IgD-negative memory B cell (primary cell): ENCODE measurements around the gene COL8A1. TPM values are rescaled to one million over a fixed set of nuclear protein-coding genes. Genes with fewer than 3 reads are reported as not detected.
"Not testable (repeated sequence)": the region's sequence is repeated elsewhere in the genome, so short reads cannot be mapped to it uniquely, and the experiment has no call there.

Experiments
- H3K27ac Mint-ChIP-seq, 3 donors: one replicate each; pipeline ENCODE4 v1.8.0; 2020 to 2022; ENCODE audit warnings: mild to moderate bottlenecking in 3 of 3, mixed read lengths in 3 of 3, moderate library complexity in 1 of 3
- H3K27me3 Mint-ChIP-seq: one replicate; pipeline ENCODE4 v1.8.0; 2021; ENCODE audit warnings: mixed read lengths
- H3K36me3 Mint-ChIP-seq: one replicate; pipeline ENCODE4 v1.8.0; 2020; ENCODE audit warnings: mild to moderate bottlenecking, mixed read lengths
- H3K4me1 Mint-ChIP-seq, 3 donors: one replicate each; pipeline ENCODE4 v1.8.0; 2020 to 2022; ENCODE audit warnings: mixed read lengths in 3 of 3, mild to moderate bottlenecking in 1 of 3
- H3K4me3 Mint-ChIP-seq, 4 donors: one replicate each; pipeline ENCODE4 v1.8.0; 2020 to 2022; ENCODE audit warnings: mild to moderate bottlenecking in 4 of 4, mixed read lengths in 4 of 4, moderate library complexity in 3 of 4
- H3K9me3 Mint-ChIP-seq, 3 donors: one replicate each; pipeline ENCODE4 v1.8.0; 2020 to 2021; ENCODE audit warnings: mixed read lengths in 3 of 3, mild to moderate bottlenecking in 1 of 3
- polyA plus RNA-seq: library from polyadenylated mRNA; unstranded; fragments of 300-500 nt; fragmentation: Illumina TruSeq; gene quantifications from one replicate; pipeline ENCODE4 v1.2.3, GENCODE V29; 2021

The COL8A1 gene
- polyA plus RNA-seq: not detected

- Mint-ChIP-seq H3K9me3 (no peaks in the 10 kb centered on the region), H3K4me3 (peak within 1 kb of the TSS in 1 of 4 donors; percentile 78), H3K27ac (no peak within 1 kb of the TSS), H3K36me3 (no peaks in the 10 kb centered on the region), H3K4me1 (peaks cover 3 to 10% (median 5%) of the 10 kb centered on the region in 3 donors), H3K27me3 (peaks cover 32% of the 10 kb centered on the region)
Measured at GRCh38 chr3:99638167-99638948, at the start of gene COL8A1. Gene COL8A1 (plus strand): TSS chr3:99638594. CDS start chr3:99790683, 152,089 bp downstream.

GRCh38 chr3:99589168-99589567 is 49.2 kb upstream of the COL8A1 start:
- not testable (repeated sequence) for H3K4me1 Mint-ChIP-seq, H3K9me3 Mint-ChIP-seq, H3K4me3 Mint-ChIP-seq, H3K27ac Mint-ChIP-seq, H3K27me3 Mint-ChIP-seq, H3K36me3 Mint-ChIP-seq

GRCh38 chr3:99599894-99600293 is 38.5 kb upstream of the COL8A1 start:
- H3K4me1 Mint-ChIP-seq: no peaks in the 10 kb centered on the region
- peaks cover 2% of the 10 kb centered on the region for H3K27me3 Mint-ChIP-seq
- no peaks in the 10 kb centered on the region for H3K36me3 Mint-ChIP-seq
- no peak overlapping the region for H3K4me3 Mint-ChIP-seq
- peaks cover 0 to 3% (median 0%) of the 10 kb centered on the region in 3 donors for H3K9me3 Mint-ChIP-seq
- H3K27ac Mint-ChIP-seq: no peak overlapping the region

GRCh38 chr3:99601515-99601914 is 36.9 kb upstream of the COL8A1 start:
- no peaks in the 10 kb centered on the region for H3K36me3 Mint-ChIP-seq
- no peaks in the 10 kb centered on the region for H3K4me1 Mint-ChIP-seq
- H3K9me3 Mint-ChIP-seq: peaks cover 0 to 3% (median 0%) of the 10 kb centered on the region in 3 donors
- no peak overlapping the region for H3K4me3 Mint-ChIP-seq
- no peak overlapping the region for H3K27ac Mint-ChIP-seq
- H3K27me3 Mint-ChIP-seq: peaks cover 2% of the 10 kb centered on the region

GRCh38 chr3:99602183-99602582 is 36.2 kb upstream of the COL8A1 start:
- Mint-ChIP-seq H3K9me3 (peaks cover 0 to 3% (median 0%) of the 10 kb centered on the region in 3 donors), H3K4me3 (no peak overlapping the region), H3K27me3 (peaks cover 2% of the 10 kb centered on the region), H3K4me1 (no peaks in the 10 kb centered on the region), H3K36me3 (no peaks in the 10 kb centered on the region), H3K27ac (no peak overlapping the region)

GRCh38 chr3:99607151-99607550 is 31.2 kb upstream of the COL8A1 start:
- peaks cover 3% of the 10 kb centered on the region for H3K36me3 Mint-ChIP-seq
- H3K4me1 Mint-ChIP-seq: peaks cover 0 to 1% (median 0%) of the 10 kb centered on the region in 3 donors
- H3K27ac Mint-ChIP-seq: no peak overlapping the region
- peaks cover 2% of the 10 kb centered on the region for H3K27me3 Mint-ChIP-seq
- peaks cover 0 to 7% (median 3%) of the 10 kb centered on the region in 3 donors for H3K9me3 Mint-ChIP-seq
- no peak overlapping the region for H3K4me3 Mint-ChIP-seq

- Mint-ChIP-seq H3K9me3 (peaks cover 0 to 10% (median 8%) of the 10 kb centered on the region in 3 donors), H3K27ac (no peak overlapping the region), H3K27me3 (peaks cover 3% of the 10 kb centered on the region), H3K36me3 (peaks cover 2% of the 10 kb centered on the region), H3K4me3 (no peak overlapping the region), H3K4me1 (no peaks in the 10 kb centered on the region)
Measured at GRCh38 chr3:99614768-99615167, 23.6 kb upstream of the COL8A1 start.

- H3K9me3 Mint-ChIP-seq: peaks cover 0 to 7% (median 6%) of the 10 kb centered on the region in 3 donors
- no peaks in the 10 kb centered on the region for H3K27me3 Mint-ChIP-seq
- no peak overlapping the region for H3K4me3 Mint-ChIP-seq
- H3K27ac Mint-ChIP-seq: peak overlapping the region in 1 of 3 donors; percentile 43
- no peaks in the 10 kb centered on the region for H3K4me1 Mint-ChIP-seq
- peaks cover 1% of the 10 kb centered on the region for H3K36me3 Mint-ChIP-seq
Measured at GRCh38 chr3:99620077-99620767, 18.2 kb upstream of the COL8A1 start.

GRCh38 chr3:99620976-99621375 is 17.4 kb upstream of the COL8A1 start:
- Mint-ChIP-seq H3K27ac (no peak overlapping the region), H3K4me1 (no peaks in the 10 kb centered on the region), H3K4me3 (no peak overlapping the region), H3K36me3 (no peaks in the 10 kb centered on the region), H3K27me3 (no peaks in the 10 kb centered on the region), H3K9me3 (peaks cover 0 to 7% (median under 1%) of the 10 kb centered on the region in 3 donors)

- Mint-ChIP-seq H3K4me3 (no peak overlapping the region), H3K4me1 (no peaks in the 10 kb centered on the region), H3K9me3 (peaks cover 0 to 1% (median 0%) of the 10 kb centered on the region in 3 donors), H3K27ac (no peak overlapping the region), H3K36me3 (no peaks in the 10 kb centered on the region), H3K27me3 (no peaks in the 10 kb centered on the region)
Measured at GRCh38 chr3:99624496-99625236, 13.7 kb upstream of the COL8A1 start.

GRCh38 chr3:99625237-99625622 is 13.2 kb upstream of the COL8A1 start:
- Mint-ChIP-seq H3K9me3 (no peaks in the 10 kb centered on the region), H3K27ac (no peak overlapping the region), H3K36me3 (no peaks in the 10 kb centered on the region), H3K4me1 (no peaks in the 10 kb centered on the region), H3K27me3 (no peaks in the 10 kb centered on the region), H3K4me3 (no peak overlapping the region)

- Mint-ChIP-seq H3K4me1 (no peaks in the 10 kb centered on the region), H3K4me3 (no peak overlapping the region), H3K27ac (no peak overlapping the region), H3K36me3 (no peaks in the 10 kb centered on the region), H3K27me3 (no peaks in the 10 kb centered on the region), H3K9me3 (no peaks in the 10 kb centered on the region)
Measured at GRCh38 chr3:99625643-99626416, 12.6 kb upstream of the COL8A1 start.

- Mint-ChIP-seq H3K36me3 (no peaks in the 10 kb centered on the region), H3K9me3 (no peaks in the 10 kb centered on the region), H3K27ac (no peak overlapping the region), H3K27me3 (no peaks in the 10 kb centered on the region), H3K4me1 (no peaks in the 10 kb centered on the region), H3K4me3 (no peak overlapping the region)
Measured at GRCh38 chr3:99626417-99626788, 12.0 kb upstream of the COL8A1 start.

GRCh38 chr3:99627062-99627826 is 11.2 kb upstream of the COL8A1 start:
- H3K4me1 Mint-ChIP-seq: no peaks in the 10 kb centered on the region
- no peak overlapping the region for H3K27ac Mint-ChIP-seq
- H3K36me3 Mint-ChIP-seq: no peaks in the 10 kb centered on the region
- H3K9me3 Mint-ChIP-seq: no peaks in the 10 kb centered on the region
- H3K4me3 Mint-ChIP-seq: no peak overlapping the region
- H3K27me3 Mint-ChIP-seq: no peaks in the 10 kb centered on the region
